GM12878 (cell line): ENCODE results near the gene TRPC4. TPM values are rescaled to one million over a fixed set of nuclear protein-coding genes. Genes with fewer than 3 reads are reported as not detected.

Source experiments
- ATAC-seq: fragments of 200-7000 bp; cut with Tn5 transposase; 3 replicates; pipeline ENCODE4 v1.9.1; 2020; ENCODE audit warnings: mild to moderate bottlenecking, moderate library complexity
- BruUV-seq: library from RNA; stranded (reverse); fragments of 400-500 nt; replicated peaks from 2 replicates; lab custom pipeline; 2021; lab: Mats Ljungman, UMichigan
- CTCF ChIA-PET: fragments of 300-600 bp; sonication (Branson Sonifier 250); formaldehyde crosslinking; extraction: SDS; loops from one replicate; lab custom pipeline; 2021; ENCODE audit warnings: inconsistent platforms; lab: Yijun Ruan, JAX
- POLR2A ChIA-PET: fragments of 350-600 bp; formaldehyde crosslinking; extraction: SDS; loops from one replicate; lab custom pipeline; 2021; ENCODE audit warnings: inconsistent platforms; lab: Charles Lee
- RAD21 ChIA-PET: fragments of 300-600 bp; sonication (Branson Sonifier 250); formaldehyde crosslinking; loops from one replicate; lab custom pipeline; 2023; ENCODE audit warnings: antibody characterized with exemption; ENCODE audit not compliant: unreplicated experiment; lab: Charles Lee
- SMC1A ChIA-PET: fragments of 300-600 bp; sonication (Branson Sonifier 250); formaldehyde crosslinking; loops from one replicate; lab custom pipeline; 2023; ENCODE audit not compliant: unreplicated experiment, uncharacterized antibody; lab: Charles Lee
- DNase-seq: peaks from one replicate; pipeline ENCODE4 v3.0.0-alpha.2; 2011; ENCODE audit warnings: low read depth, low spot score
- FAIRE-seq: peaks from 3 replicates; lab custom pipeline; 2011; peaks lifted over from hg19 to GRCh38; lab: Jason Lieb, UNC
- H2AFZ ChIP-seq: 2 replicates; pipeline ENCODE4 v1.6.0; 2011; ENCODE audit warnings: low read depth, low read length, control low read depth; ENCODE audit not compliant: control insufficient read depth
- H3K27ac ChIP-seq: 2 replicates; pipeline ENCODE4 v1.5.1; 2011; ENCODE audit warnings: control low read depth; ENCODE audit not compliant: control insufficient read depth, insufficient read depth
- H3K27me3 ChIP-seq, 2 experiments: replicated peaks in 1 of 2; 2 replicates each; pipeline versions ENCODE4 v1.6.0 to v1.6.1; 2011; ENCODE audit warnings: low read length in 1 of 2; ENCODE audit not compliant: control insufficient read depth in 2 of 2, insufficient read depth in 2 of 2
- H3K36me3 ChIP-seq, 2 experiments: 2 replicates each; pipeline ENCODE4 v1.5.1; 2011; ENCODE audit warnings: low read length in 1 of 2; ENCODE audit not compliant: control insufficient read depth in 2 of 2, insufficient read depth in 2 of 2
- H3K4me1 ChIP-seq: 2 replicates; pipeline ENCODE4 v1.6.1; 2011; ENCODE audit warnings: mild to moderate bottlenecking, low read length, moderate library complexity, mixed read lengths; ENCODE audit not compliant: control insufficient read depth, insufficient read depth
- H3K4me2 ChIP-seq: 2 replicates; pipeline ENCODE4 v1.6.0; 2011; ENCODE audit warnings: control low read depth; ENCODE audit not compliant: control insufficient read depth, insufficient read depth
- H3K4me3 ChIP-seq: fragments of 200-600 bp; sonication (generic); 2 replicates; pipeline ENCODE4 v1.5.1; 2016
- H3K79me2 ChIP-seq: 2 replicates; pipeline ENCODE4 v1.6.0; 2011; ENCODE audit warnings: low read length; ENCODE audit not compliant: control insufficient read depth, insufficient read depth
- H3K9ac ChIP-seq: 2 replicates; pipeline ENCODE4 v1.8.0; 2011; ENCODE audit warnings: low read length, control low read depth, mixed read lengths; ENCODE audit not compliant: control insufficient read depth, insufficient read depth
- H3K9me3 ChIP-seq: replicated peaks from 3 replicates; pipeline ENCODE4 v1.5.1; 2011; ENCODE audit warnings: mild to moderate bottlenecking, low read length; ENCODE audit not compliant: control insufficient read depth, insufficient read depth
- H4K20me1 ChIP-seq: 2 replicates; pipeline ENCODE4 v1.6.0; 2011; ENCODE audit not compliant: control insufficient read depth, insufficient read depth
- BHLHE40 ChIP-seq, 2 experiments: fragments of 450-650 bp in 1 of 2; IDR thresholded peaks; 2 replicates each; pipeline ENCODE4 v1.6.1; 2011 to 2017; ENCODE audit warnings: low read depth in 2 of 2, borderline replicate concordance in 1 of 2, improper control_type of control experiment in 1 of 2, low read length in 1 of 2, mild to moderate bottlenecking in 1 of 2
- CREB1 ChIP-seq: IDR thresholded peaks from 2 replicates; pipeline ENCODE4 v1.6.1; 2012; ENCODE audit warnings: low read depth, mild to moderate bottlenecking, inconsistent platforms
- CTCF ChIP-seq, 3 experiments: IDR thresholded peaks in 2 of 3; conservative IDR thresholded peaks in 1 of 3; 2 replicates each; pipeline ENCODE4 v1.5.1; 2011; ENCODE audit warnings: low read depth in 3 of 3, low read length in 3 of 3, mild to moderate bottlenecking in 3 of 3, control low read depth in 2 of 3, moderate library complexity in 2 of 3, inconsistent platforms in 1 of 3, mixed read lengths in 1 of 3; ENCODE audit not compliant: control insufficient read depth in 2 of 3, insufficient read depth in 1 of 3; ENCODE audit errors: extremely low read depth in 1 of 3
- E2F4 ChIP-seq: IDR thresholded peaks from 2 replicates; pipeline ENCODE4 v1.6.1; 2012; ENCODE audit warnings: low read depth, low read length, improper control_type of control experiment
- NBN ChIP-seq: fragments of 450-650 bp; IDR thresholded peaks from 2 replicates; pipeline ENCODE4 v1.6.1; 2016
- RAD21 ChIP-seq: IDR thresholded peaks from 2 replicates; pipeline ENCODE4 v1.6.1; 2011; ENCODE audit warnings: mild to moderate bottlenecking, low read depth, low read length, moderate library complexity; ENCODE audit not compliant: insufficient read depth
- SMARCA5 ChIP-seq: fragments of 450-650 bp; IDR thresholded peaks from 2 replicates; pipeline ENCODE4 v1.6.1; 2017; ENCODE audit warnings: mild to moderate bottlenecking
- SMC3 ChIP-seq: IDR thresholded peaks from 2 replicates; pipeline ENCODE4 v1.6.1; 2011; ENCODE audit warnings: low read length, improper control_type of control experiment, borderline replicate concordance
- TARDBP ChIP-seq: IDR thresholded peaks from 2 replicates; pipeline ENCODE4 v1.6.1; 2016; ENCODE audit warnings: borderline replicate concordance
- YY1 ChIP-seq: IDR thresholded peaks from 2 replicates; pipeline ENCODE4 v1.6.1; 2011; ENCODE audit warnings: low read depth, mild to moderate bottlenecking, low read length
- ZBTB11 ChIP-seq: fragments of 450-650 bp; formaldehyde crosslinking; IDR thresholded peaks from 2 replicates; pipeline ENCODE4 v1.5.0; 2022; ENCODE audit warnings: mild to moderate bottlenecking, missing genetic modification characterization
- WGBS: methylation state at CpG from one replicate; pipeline ENCODE4 v1.1.6; 2016; ENCODE audit warnings: low lambda C conversion rate; ENCODE audit not compliant: insufficient replicate concordance, insufficient coverage; ENCODE audit errors: missing lambda C conversion rate; 5-methylcytosine and 5-hydroxymethylcytosine counted together
- in situ Hi-C: fragments of 300-500 bp; cut with MboI; formaldehyde crosslinking; loops from 9 replicates; pipeline ENCODE4 v1.14.3; 2018; ENCODE audit warnings: mixed read lengths
- intact Hi-C: fragments of 100-400 bp; cut with micrococcal nuclease; formaldehyde crosslinking; loops from one replicate; pipeline ENCODE4 v1.14.2; 2022; ENCODE audit not compliant: unreplicated experiment
- polyA plus RNA-seq, 11 experiments: library from polyadenylated mRNA; depleted of rRNA in 4 of 11; unstranded in 6 of 11; stranded (reverse) in 5 of 11; fragments of >200 nt; fragmentation: Nextera tagmentation in 4 of 11; fragmentation: Illumina TruSeq in 1 of 11; extraction: Ambion mirVana in 4 of 11; extraction: Trizol in 1 of 11; gene quantifications; 1 replicate in 1 of 11; 2 replicates in 10 of 11; pipeline versions ENCODE4 v1.2.1 to v1.2.3, GENCODE V29; 2011 to 2016; ENCODE audit warnings: inconsistent platforms in 2 of 11, missing spikeins in 2 of 11, low read depth in 1 of 11
- total RNA-seq, 4 experiments: library from RNA; depleted of rRNA in 3 of 4; stranded (reverse); fragments of >200 nt in 3 of 4; fragmentation: Illumina TruSeq in 1 of 4; extraction: Trizol in 1 of 4; gene quantifications; 2 replicates each; pipeline versions ENCODE4 v1.2.1 to v1.2.3, GENCODE V29; 2013 to 2021

The TRPC4 gene
- total and polyA plus RNA-seq, 10 of the 15 experiments (the other 5 are each of a cell fraction or from before 2014, with no cell fraction given): not detected

DNA sequence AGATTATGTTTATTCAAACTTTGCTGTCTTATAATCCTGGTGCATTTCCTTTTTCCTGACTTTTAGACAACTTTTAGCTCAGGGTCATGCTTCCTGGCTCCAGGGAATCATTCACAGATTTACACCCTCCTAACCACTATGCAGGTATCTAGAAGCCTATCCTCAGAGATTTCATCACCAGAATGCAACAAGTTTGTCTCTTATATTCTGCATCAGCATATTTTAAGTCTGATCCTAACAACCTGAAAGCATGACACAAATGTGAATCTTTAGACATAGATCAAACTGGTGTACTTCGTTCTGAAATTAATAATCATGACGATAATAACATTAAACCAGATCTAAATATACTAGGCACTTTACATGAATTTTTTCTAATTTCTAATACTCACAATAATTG lies 100.0 kb downstream of the TRPC4 start:
- no peak overlapping the region for H3K4me3 ChIP-seq
- BruUV-seq: no TSS peak
- ChIA-PET CTCF (no interaction called here), RAD21 (no interaction called here), POLR2A (no interaction called here), SMC1A (no interaction called here)
- H3K9me3 ChIP-seq: no peaks in the 10 kb centered on the region
- H3K4me2 ChIP-seq: no peak overlapping the region
- H3K4me1 ChIP-seq: no peaks in the 10 kb centered on the region
- TF ChIP-seq YY1: no peak
- TF ChIP-seq ZBTB11 (CRISPR knock-in tag): no peak
- no peak for TF ChIP-seq CREB1
- intact Hi-C loops (no loop called here), in situ Hi-C loops (no loop called here)
- DNase-seq: no peak
- H4K20me1 ChIP-seq: no peaks in the 10 kb centered on the region
- H3K79me2 ChIP-seq: no peaks in the 10 kb centered on the region
- no peaks in the 10 kb centered on the region for H3K36me3 ChIP-seq
- H3K27ac ChIP-seq: no peak overlapping the region
- H3K9ac ChIP-seq: no peak overlapping the region
- no peak for ATAC-seq
- H3K27me3 ChIP-seq: no peaks in the 10 kb centered on the region
- no peak for FAIRE-seq
- WGBS: 29% methylated on average over 2 of the region's 2 CpGs
- H2AFZ ChIP-seq: no peak overlapping the region

- no TSS peak for BruUV-seq
- Histone ChIP-seq H3K9me3 (no peaks in the 10 kb centered on the region), H3K4me2 (no peak overlapping the region), H4K20me1 (no peaks in the 10 kb centered on the region), H3K36me3 (no peaks in the 10 kb centered on the region), H3K4me1 (no peaks in the 10 kb centered on the region), H3K27me3 (no peaks in the 10 kb centered on the region), H3K4me3 (no peak overlapping the region), H2AFZ (no peak overlapping the region), H3K79me2 (no peaks in the 10 kb centered on the region), H3K27ac (no peak overlapping the region), H3K9ac (no peak overlapping the region)
- FAIRE-seq (no peak), ATAC-seq (no peak), DNase-seq (no peak)
- POLR2A ChIA-PET: no interaction called here
- RAD21 ChIA-PET: no interaction called here
- intact Hi-C loops: no loop called here
- 2% methylated on average over 2 of the region's 2 CpGs for WGBS
- SMC1A ChIA-PET: no interaction called here
- in situ Hi-C loops: no loop called here
- CTCF ChIA-PET: interaction anchor here (1.6 kb wide), 1 partner anchor 1146 kb away, joined by 4 read pairs; no protein-coding TSS in a partner anchor
- TF ChIP-seq BHLHE40 (IDR thresholded peaks at IDR 0.05; ENCODE audit: borderline replicate concordance in 1 of 2, low read depth in 2 of 2, low read length in 1 of 2): no peak
- TF ChIP-seq SMARCA5: no peak
- peak; percentile 15; the same call in 1 of the 2 replicates for TF ChIP-seq SMC3
- peak in 1 of 3 experiments; percentile 21; a peak in 1 of 6 replicates for TF ChIP-seq CTCF (IDR thresholded peaks at IDR 0.05 in 2 of 3, conservative IDR thresholded peaks at IDR 0.05 in 1 of 3; ENCODE audit: control insufficient read depth in 2 of 3, extremely low read depth in 1 of 3, insufficient read depth in 1 of 3, low read depth in 3 of 3, low read length in 3 of 3)
- peak; percentile 40 for TF ChIP-seq RAD21
- TF ChIP-seq TARDBP: no peak
- no peak for TF ChIP-seq NBN
- no peak for TF ChIP-seq E2F4
These were observed 100.5 kb downstream of the TRPC4 start for GRCh38 chr13:37769078-37769477.
